OCI-M2 (cell line): ENCODE measurements around the gene GALNTL6.
"Not testable (repeated sequence)": the region's sequence is repeated elsewhere in the genome, so short reads cannot be mapped to it uniquely, and the experiment has no call there.

Source experiments
- DNase-seq: peaks from one replicate; lab custom pipeline; 2025; ENCODE audit not compliant: unreplicated experiment; lab: John Stamatoyannopoulos, UW

Gene GALNTL6

DNA sequence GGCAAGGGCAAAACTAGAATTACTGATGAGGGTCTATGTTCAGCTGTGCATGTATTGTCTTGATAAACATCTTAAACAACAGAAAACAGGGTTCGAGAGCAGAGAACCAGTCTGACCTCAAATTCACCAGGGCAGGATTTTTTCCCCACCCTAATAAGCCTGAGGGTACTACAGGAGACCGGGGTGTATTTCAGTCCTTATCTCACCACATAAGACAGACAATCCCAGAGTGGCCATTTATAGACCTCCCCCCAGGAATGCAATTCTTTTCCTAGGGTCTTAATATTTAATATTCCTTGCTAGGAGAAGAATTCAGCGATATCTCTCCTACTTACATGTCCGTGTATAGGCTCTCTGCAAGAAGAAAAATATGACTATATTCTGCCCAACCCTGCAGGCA, 1157.0 kb downstream of the GALNTL6 start:
- DNase-seq = not testable (repeated sequence)

DNA sequence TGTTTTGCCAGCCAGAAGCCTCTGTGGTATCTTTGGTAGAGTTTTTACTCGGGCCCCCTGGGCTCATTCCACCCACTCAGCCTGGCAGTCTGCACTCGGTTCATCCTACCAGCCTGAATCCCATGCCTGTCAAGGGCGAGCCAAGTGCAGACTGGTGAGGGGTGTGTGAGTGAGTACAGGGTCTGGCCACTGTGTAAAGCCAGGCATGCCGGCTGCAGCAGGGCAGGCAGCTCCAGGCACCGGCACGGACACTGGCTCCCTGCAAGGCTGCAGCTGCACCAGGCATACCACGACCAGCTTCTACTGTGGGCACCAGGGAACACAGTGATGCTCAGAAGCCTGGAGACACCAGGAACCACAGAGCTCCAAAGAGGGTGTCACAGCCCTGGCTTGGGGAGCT, 1161.4 kb downstream of the GALNTL6 start:
- no peak for DNase-seq

DNA sequence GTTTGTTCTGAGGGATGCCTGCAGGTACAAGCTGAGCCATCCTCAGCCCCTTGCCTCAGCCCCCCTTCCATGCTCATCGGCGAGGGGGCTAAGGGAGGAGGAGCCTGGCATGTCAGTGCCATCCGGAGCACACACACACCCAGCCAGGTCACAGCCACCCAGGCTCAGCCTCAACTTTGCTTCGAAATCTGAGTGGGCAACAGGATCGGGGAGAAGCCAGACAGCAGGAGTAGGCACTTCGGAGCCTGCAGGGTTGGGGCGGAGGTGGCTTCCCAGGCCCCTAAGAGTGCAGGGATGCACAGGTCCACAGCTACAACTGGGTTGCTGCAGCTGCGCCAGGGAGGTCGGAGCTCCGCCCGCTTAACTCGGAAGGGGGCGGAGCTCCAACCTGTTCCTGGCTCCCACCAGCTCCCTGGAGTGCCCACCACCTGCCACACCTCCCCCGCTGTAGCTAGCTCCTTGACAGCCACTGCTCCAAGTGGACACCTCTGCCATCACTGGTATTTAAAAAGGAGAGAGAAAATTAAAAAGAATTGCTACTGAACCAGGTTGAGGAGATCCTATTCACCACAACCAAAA, 1162.5 kb downstream of the GALNTL6 start:
- DNase-seq = no peak

DNA sequence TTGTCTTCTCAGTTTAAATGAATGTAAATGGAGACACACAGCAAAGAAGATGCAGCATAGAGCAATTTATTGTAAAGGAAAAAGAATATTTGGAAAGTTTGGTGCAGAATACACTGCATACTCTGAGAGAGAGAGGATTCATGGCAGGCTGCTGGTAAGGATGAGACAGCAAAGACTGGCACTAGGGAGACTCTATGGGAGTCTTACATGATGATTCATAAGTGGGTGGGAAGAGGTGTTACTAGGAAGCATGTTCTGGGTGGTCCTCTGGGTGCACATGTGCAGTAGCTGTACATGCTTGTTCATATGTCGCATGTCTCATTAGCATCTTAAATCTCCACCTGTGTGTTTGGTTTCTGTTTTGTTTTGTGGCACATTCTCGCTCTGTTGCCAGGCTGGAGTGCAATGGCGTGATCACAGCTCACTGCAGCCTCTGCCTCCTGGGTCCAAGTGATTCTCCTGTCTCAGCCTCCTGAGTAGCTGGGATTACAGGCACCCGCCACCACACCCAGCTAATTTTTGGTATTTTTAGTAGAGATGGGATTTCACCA, 1164.4 kb downstream of the GALNTL6 start:
- not testable (repeated sequence) for DNase-seq

DNA sequence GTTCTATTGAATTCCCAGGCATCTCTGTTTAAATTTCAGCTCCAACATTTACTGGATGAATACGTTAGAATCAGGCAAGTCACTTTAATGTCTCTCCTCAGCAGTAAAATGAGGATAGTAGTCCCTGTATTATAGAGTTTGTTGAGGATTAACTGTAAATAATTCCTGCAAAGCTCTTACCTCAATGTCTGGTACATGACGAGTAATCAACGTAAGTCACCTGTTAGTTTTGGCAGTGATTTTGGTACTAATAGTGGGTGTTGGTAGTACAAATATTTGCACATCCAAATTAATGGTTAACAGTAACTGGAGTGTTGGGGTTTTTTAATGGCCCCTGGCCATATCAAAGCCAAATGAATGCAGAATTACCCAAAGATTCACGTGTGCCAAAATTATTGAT, 1165.6 kb downstream of the GALNTL6 start:
- DNase-seq = no peak

DNA sequence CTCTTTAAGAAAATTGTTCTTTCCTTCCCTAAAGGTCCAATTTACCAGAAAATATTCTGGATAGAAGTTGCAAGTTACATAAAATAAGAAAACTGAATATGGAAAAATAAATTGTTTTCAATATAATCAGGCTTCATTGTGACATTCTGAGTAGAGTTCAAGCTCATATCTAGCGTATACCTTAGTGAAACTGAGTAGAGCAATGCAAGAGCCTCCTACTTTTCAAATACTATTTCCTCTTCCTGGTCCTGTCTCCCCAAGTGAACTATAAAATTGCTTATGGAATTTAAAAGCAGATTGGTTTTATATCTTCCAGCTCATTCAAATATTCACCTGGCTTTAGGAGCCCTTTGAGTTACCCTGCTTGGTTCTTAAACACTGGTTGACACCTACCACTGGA, 1166.1 kb downstream of the GALNTL6 start:
- DNase-seq = no peak

DNA sequence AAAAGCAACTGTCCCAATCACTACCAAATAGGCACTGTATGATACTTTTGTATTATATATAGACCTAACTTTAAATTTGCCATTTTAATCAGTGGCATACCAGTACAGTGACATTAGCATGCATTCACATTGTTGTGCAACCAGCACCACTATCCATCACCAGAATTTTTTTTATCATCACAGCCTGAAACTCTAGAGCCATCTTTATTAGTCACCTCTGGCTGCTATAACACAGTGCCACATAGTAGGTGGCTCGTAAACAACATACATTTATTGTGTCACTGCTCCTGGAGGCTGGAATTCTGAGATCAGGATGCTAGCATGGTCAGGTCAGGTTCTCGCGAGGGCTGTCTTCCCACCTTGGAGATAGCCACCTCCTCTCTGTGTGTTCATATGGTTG, 1167.0 kb downstream of the GALNTL6 start:
- no peak for DNase-seq

DNA sequence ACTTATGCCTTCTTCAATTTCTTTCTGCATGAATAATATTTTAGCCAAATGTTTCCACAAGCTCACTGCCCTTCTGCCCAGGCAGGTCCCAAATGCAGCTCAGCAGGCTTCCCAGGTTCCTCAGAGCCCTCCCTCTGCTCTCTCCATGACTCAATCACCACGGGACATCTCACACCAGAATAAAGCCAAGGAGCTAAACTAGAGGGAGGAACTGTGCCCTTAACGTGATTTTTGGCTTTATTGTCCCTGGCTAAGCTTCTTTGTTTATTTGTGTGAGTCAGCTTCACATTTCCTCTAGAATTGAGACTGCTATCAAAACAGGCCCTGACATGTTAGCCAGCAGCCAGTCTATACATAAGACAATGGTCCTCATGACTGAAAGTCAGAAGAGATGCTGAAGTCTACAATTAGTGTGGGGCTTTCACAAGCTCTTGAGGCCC, 1169.0 kb downstream of the GALNTL6 start:
- DNase-seq = no peak

DNA sequence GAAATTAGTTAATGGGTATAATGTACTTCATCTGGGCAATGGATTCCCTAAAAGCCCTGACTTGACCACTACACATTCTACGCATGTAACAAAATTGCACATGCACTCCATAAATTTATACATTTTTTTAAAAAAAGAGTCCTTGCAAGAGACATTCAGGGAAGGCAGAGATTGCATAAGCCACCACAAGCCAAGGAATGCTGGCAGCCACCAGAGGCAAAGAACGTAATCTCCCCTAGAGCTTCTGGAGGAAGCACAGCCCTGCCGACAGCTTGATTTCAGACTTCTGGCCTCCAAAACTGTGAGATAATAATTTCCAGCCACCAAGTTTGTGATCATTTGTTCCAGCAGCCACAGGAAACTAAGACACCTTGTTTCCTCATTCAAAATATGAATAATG, 1169.8 kb downstream of the GALNTL6 start:
- DNase-seq = no peak

DNA sequence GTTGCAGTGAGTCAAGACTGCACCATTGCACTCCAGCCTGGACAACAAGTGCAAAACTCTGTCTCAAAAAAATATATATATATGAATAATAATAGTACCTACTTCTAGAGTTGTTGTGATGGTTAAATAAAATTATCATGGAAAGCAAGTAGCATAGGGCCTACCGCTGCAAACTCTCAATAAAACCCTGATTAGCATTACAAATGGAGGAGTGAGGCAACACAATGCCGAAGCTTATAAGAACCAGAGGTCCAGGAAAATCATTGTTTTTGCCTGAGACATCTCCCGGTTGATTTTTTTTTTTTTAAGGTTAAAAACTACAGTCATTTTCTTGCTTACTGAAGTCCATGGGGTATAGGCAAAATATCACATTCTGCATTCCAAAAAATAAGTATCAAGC, 1170.4 kb downstream of the GALNTL6 start:
- no peak for DNase-seq

DNA sequence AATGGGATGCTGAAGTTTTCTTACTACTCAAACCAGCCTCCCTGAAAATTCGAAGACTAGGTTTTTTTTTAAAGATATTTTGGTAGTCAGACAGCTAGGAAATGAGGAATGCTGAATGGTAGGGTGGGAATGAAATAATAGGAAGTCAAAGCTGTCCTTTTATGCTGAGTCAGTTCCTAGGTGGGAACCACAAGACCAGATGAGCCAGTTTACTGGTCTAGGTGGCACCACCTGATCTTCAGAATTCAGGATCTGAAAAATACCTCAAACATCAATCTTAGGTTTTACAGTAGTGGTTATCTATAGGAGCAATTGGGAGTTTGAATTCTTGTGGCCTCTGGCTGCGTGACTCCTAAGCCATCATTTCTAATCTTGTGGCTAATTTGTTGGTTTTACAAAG, 1172.3 kb downstream of the GALNTL6 start:
- DNase-seq = no peak

DNA sequence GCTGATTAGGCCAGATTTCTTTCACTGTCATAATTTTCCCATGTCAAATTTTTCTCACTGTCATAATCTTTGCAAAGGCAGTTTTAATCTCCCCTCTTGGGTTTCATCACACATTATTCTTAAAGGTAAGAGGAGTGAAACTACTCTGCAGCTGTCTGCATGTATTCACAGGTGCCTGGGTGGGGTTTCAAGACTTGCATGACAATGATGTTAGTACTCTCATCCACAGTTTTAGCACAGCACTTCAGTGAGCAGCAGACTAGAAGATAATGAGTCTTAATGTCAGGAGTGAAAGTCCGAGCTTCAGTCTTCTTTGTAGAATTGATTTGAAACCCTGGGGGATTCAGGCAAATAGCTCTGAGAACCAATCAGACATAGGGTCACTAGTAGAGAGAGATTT, 1172.9 kb downstream of the GALNTL6 start:
- DNase-seq = no peak

DNA sequence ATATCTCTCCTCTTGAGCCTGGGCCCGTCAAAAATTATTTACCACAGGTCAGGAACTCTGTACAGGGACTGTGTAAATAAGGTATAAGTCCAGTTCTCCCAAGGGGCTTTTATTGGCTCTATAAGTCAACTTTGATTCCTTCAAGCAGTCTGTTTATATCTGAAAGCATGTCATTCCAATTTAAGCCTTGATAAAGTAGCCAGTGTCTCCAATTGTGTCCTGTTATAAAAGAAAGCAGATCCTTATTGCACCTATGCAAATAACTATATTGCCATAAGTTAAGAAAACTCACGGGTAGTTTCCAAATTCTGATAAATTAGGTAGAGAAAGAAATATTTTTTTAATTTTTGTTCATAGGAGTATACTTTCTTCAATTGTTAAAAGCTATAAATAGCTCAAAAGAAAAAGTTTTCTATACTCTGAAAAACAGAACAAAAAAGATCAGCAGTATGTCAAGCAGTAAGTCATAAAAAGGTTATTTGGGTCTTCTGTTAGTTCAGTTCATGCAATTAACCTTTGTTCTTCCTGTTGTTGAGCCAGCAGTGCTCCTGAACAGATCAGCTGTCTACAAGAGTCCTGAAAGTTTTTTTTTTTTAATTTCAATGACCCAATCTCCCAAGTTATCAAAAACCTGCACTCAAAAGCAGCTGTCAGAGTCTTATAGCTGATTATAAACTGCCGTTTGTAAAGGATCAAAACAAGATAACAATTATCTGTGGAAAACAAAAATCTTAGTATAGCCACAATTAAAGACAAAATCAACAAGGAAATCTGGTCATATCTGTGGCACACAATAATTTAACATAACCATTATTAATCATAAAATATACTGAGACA, 1177.0 kb downstream of the GALNTL6 start:
- no peak for DNase-seq

DNA sequence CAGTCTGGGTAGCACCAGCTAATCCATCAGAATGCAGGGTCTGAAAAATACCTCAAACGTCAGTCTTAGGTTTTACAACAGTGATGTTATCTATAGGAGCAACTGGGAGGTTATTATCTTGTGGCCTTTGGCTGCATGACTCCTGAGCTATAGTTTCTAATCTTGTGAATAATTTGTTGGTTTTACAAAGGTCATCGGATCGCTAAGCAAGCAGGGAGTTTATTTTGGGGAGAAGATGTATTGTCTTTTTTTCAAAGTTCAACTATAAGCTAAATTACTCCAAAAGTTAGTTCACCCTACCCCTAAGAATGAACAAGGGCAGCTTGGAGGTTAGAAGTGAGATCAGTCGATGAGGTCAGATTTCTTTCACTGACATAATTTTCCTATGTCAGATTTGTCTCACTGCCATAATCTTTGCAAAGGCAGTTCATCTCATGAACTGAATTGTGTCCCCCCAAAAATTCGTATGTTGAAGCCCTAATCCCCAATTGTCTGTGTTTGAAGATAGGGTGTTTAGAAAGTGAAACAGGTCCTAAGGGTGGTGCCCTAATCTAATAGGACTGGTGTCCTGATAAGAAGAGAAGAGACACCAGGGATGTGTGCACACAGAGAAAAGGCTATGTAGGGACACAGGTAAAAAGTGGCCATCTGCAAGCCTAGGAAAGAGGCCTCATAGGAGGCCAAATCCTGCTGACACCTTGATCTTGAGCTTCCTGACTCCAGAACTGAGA, 1179.6 kb downstream of the GALNTL6 start:
- no peak for DNase-seq

DNA sequence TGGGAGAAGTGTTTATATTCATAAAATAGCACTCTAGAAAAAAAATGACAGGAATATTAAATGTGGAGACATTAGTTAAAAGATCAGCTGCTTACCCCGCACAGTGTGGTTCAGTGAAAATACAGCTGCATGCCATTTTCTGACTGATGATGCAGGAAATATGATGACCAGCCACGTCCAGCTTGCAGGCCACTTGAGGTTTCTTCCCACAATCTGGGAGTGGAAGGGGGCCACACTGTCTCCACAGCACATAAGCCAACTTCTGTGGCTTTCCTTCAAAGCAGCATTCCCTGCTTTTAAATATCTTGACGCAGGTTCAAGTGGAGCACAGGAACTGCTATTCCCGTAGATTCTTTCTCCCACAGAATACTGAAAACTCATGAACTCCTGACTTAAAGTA, 1182.0 kb downstream of the GALNTL6 start:
- DNase-seq = no peak

DNA sequence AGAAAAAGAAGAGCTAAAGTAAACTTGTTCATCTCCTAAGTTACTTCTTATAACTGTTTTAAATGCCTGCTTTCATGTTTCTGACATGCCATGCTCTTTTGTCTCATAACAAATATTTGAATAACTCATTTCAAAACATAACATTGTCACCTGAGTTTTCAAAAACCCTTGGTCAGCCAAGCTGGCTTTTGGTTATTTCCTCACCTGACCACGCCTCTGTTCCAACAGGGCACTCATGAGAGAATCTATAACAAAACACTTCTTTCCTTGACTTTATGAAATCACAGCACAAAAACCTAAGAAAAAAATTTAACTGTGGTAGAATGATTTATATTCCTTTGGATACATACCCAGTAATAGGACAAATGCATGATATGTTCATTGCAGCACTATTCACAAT, 1182.5 kb downstream of the GALNTL6 start:
- no peak for DNase-seq

DNA sequence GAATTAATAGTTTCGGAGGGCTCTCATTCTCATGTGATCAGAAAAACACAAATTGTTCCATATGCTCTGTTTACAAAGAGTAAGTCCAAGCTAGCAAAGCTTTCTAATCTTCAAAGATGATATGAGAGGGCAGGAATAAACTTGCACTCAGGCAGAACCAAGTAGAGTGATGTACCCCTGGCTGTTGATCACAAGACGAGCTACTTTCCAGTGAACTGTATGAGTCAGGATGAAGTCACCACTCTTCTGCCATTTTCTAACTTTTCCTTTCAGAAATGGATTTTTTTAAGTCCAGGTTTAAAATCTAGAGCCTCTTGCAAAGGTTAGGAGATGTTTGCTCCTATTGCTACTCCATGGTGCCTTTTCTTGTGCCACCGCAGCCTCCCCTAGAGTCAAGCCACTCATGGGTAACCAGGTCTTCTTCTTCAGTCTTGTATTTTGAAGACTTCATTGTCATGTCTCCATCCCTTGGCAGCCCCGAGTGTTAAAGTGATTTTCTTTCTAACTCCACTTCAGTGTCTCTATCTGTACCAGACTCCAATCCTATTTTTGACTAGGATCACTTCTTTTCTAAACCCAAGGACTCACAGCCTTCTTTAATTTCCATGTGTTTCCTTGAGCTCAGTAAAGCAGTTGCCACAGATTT, 1183.5 kb downstream of the GALNTL6 start:
- no peak for DNase-seq

DNA sequence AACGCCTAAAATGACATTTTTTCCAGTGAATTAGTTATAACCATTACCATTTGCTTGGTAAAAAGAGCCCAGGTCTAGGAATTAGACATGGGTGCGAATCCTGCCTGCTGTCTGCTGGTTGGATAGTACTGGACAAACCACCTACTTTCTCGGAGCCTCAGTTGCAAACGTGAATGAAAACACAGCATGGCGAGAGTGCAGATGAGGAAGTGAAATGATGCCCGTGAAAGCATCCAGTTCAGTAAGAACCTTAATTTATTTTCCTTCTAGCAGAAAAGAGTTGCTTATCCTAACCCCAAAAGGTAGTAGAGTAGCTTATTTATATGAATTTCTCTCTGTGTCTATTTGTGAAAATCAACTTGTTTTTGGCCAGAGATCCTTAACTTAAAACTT, 1184.0 kb downstream of the GALNTL6 start:
- no peak for DNase-seq

DNA sequence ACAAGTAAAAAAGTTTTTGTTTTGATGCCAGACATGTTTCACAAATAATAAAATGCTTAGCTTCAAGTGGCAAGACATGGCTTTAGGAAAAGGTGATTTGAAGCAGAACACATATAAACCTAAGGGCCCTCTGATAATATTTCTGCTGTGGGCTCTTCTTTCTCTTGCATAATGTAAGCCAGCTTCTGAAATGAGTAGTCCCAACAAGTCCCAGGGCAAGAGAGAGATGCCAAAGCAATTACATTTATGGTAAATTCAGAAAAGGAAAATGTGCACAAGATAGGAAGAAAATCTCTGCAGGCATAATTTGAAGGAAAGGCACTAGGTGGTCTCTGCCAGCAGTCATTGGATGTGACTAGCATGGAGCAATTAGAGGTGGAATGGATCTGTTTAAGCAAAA, 1184.7 kb downstream of the GALNTL6 start:
- DNase-seq = no peak

DNA sequence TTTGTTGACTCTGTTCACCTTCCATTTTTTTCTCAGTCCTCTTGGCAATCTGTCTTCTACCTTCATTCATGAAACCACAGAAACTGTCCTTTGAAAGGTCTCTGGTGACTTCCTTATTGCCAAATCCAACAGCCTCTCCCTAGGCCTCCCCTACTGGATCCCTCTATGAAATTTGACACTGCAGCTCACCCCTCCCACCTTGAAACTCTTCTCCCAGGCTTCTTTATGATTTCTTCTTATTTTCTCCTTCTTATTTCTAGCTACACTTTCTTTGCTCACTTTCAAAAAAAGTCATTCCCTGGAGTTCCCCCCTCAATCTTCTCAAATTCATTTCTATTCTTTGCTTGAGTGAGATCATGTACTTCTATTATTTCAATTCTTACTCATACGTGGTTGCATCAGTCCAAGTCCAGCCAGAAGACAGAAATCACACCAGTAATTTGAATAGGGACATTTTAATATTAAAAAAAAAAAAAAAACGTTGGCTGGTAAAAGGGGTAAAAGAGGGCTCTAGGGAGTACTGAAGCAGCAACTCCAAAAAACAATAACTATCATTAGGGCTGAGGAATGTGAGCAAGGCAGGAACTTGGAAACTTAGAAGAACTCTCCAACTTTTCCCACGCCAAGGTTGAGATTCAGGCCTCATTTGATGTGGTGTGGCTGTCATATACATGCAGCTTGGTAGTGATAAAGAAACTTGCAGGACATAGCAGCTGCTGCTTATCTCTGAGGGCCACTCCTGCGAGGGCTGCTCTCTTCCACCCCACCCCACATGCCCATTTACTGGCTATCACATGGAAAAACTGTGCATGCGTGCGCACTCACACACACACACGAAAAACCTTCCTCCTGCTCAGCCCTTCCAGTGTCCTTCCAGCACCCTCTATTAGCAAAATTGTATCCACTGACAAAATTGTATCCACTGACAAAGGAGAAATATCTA, 1185.6 kb downstream of the GALNTL6 start:
- peak; percentile 62 for DNase-seq
